CD14-positive monocyte (primary cell): ENCODE data around the gene TEX48. TPM values are rescaled to one million over a fixed set of nuclear protein-coding genes. Genes with fewer than 3 reads are reported as not detected.

ENCODE experiments used
- DNase-seq, 3 donors: peaks; one replicate each; pipeline ENCODE4 v3.0.0-alpha.2; 2011 to 2022
- H2AFZ ChIP-seq: 2 replicates; pipeline ENCODE4 v1.6.0; 2012; ENCODE audit warnings: mild to moderate bottlenecking, low read depth, low read length, inconsistent platforms; ENCODE audit not compliant: insufficient read depth, poor library complexity, severe bottlenecking
- H3K27ac ChIP-seq, 2 donors: 1 replicate in 1 of 2; 2 replicates in 1 of 2; pipeline ENCODE4 v1.5.1; 2012 to 2013; ENCODE audit warnings: low read length in 2 of 2, control low read depth in 1 of 2, inconsistent platforms in 1 of 2, low read depth in 1 of 2, mild to moderate bottlenecking in 1 of 2
- H3K27me3 ChIP-seq, 2 donors: one replicate each; pipeline versions ENCODE4 v1.6.0 to v1.6.1; 2011 to 2013; ENCODE audit warnings: low read length in 2 of 2; ENCODE audit not compliant: control insufficient read depth in 2 of 2, insufficient read depth in 2 of 2
- H3K36me3 ChIP-seq, 2 donors: replicated peaks in 1 of 2; 1 replicate in 1 of 2; 2 replicates in 1 of 2; pipeline versions ENCODE4 v1.5.1 to v1.6.1; 2012 to 2013; ENCODE audit warnings: low read length in 2 of 2, control low read depth in 1 of 2, inconsistent platforms in 1 of 2, mild to moderate bottlenecking in 1 of 2; ENCODE audit not compliant: insufficient read depth in 2 of 2, control insufficient read depth in 1 of 2
- H3K4me1 ChIP-seq, 2 donors: 1 replicate in 1 of 2; 2 replicates in 1 of 2; pipeline versions ENCODE4 v1.5.1 to v1.6.1; 2012 to 2013; ENCODE audit warnings: low read length in 2 of 2, control low read depth in 1 of 2, inconsistent platforms in 1 of 2, mild to moderate bottlenecking in 1 of 2, moderate library complexity in 1 of 2; ENCODE audit not compliant: insufficient read depth in 2 of 2, control insufficient read depth in 1 of 2
- H3K4me2 ChIP-seq: replicated peaks from 2 replicates; pipeline ENCODE3; 2012; ENCODE audit warnings: low read length, moderate library complexity, mild to moderate bottlenecking; ENCODE audit not compliant: poor library complexity, severe bottlenecking; ENCODE audit errors: extremely low read depth
- H3K4me3 ChIP-seq, 3 experiments: fragments of 200-600 bp in 1 of 3; sonication (generic) in 1 of 3; replicated peaks in 1 of 3; 1 replicate in 2 of 3; 2 replicates in 1 of 3; pipeline ENCODE4 v1.5.1; 2011 to 2013; ENCODE audit warnings: low read length in 3 of 3, mild to moderate bottlenecking in 3 of 3, control low read depth in 2 of 3, low read depth in 2 of 3, inconsistent platforms in 1 of 3, moderate library complexity in 1 of 3
- H3K79me2 ChIP-seq: 2 replicates; pipeline ENCODE4 v1.6.0; 2012; ENCODE audit warnings: mild to moderate bottlenecking, control low read depth, inconsistent platforms, low read length, moderate library complexity; ENCODE audit not compliant: insufficient read depth
- H3K9ac ChIP-seq: 2 replicates; pipeline ENCODE4 v1.6.0; 2017; ENCODE audit warnings: low read length, mild to moderate bottlenecking; ENCODE audit not compliant: insufficient read depth, poor library complexity, severe bottlenecking
- H3K9me3 ChIP-seq, 2 donors: replicated peaks in 1 of 2; 1 replicate in 1 of 2; 2 replicates in 1 of 2; pipeline versions ENCODE4 v1.5.1 to v1.6.1; 2012 to 2013; ENCODE audit warnings: low read length in 2 of 2, control low read depth in 1 of 2; ENCODE audit not compliant: control insufficient read depth in 1 of 2, insufficient read depth in 1 of 2
- H4K20me1 ChIP-seq: 2 replicates; pipeline ENCODE4 v1.6.0; 2012; ENCODE audit warnings: mild to moderate bottlenecking, low read length, control low read depth, moderate library complexity; ENCODE audit not compliant: insufficient read depth
- H3K27ac Mint-ChIP-seq, 7 donors: one replicate each; pipeline ENCODE4 v1.8.0; 2020; ENCODE audit warnings: mild to moderate bottlenecking in 7 of 7, mixed read lengths in 7 of 7, moderate library complexity in 6 of 7, inconsistent platforms in 2 of 7
- H3K27me3 Mint-ChIP-seq, 3 donors: one replicate each; pipeline ENCODE4 v1.8.0; 2021 to 2022; ENCODE audit warnings: low read depth in 3 of 3, mild to moderate bottlenecking in 3 of 3, mixed read lengths in 3 of 3, moderate library complexity in 3 of 3, inconsistent platforms in 1 of 3
- H3K36me3 Mint-ChIP-seq, 2 donors: one replicate each; pipeline ENCODE4 v1.8.0; 2020; ENCODE audit warnings: mixed read lengths in 2 of 2, inconsistent platforms in 1 of 2, mild to moderate bottlenecking in 1 of 2
- H3K4me1 Mint-ChIP-seq: one replicate; pipeline ENCODE4 v1.8.0; 2020; ENCODE audit warnings: mild to moderate bottlenecking, mixed read lengths
- H3K4me3 Mint-ChIP-seq, 2 donors: one replicate each; pipeline ENCODE4 v1.8.0; 2020; ENCODE audit warnings: mild to moderate bottlenecking in 2 of 2, mixed read lengths in 2 of 2, moderate library complexity in 1 of 2
- H3K9me3 Mint-ChIP-seq, 7 donors: one replicate each; pipeline ENCODE4 v1.8.0; 2020 to 2022; ENCODE audit warnings: mixed read lengths in 7 of 7, mild to moderate bottlenecking in 6 of 7, moderate library complexity in 6 of 7, inconsistent platforms in 2 of 7
- CTCF ChIP-seq: fragments of 200-600 bp; IDR thresholded peaks from one replicate; pipeline ENCODE4 v1.8.0; 2022; ENCODE audit warnings: antibody characterized with exemption, mild to moderate bottlenecking
- WGBS: methylation state at CpG from one replicate; pipeline ENCODE4 v1.1.5; 2013; ENCODE audit warnings: missing lambda C conversion rate; ENCODE audit not compliant: insufficient coverage; 5-methylcytosine and 5-hydroxymethylcytosine counted together
- intact Hi-C, 2 donors: fragments of 100-400 bp; cut with micrococcal nuclease; formaldehyde crosslinking; loops; one replicate each; pipeline versions ENCODE4 v1.15.0 to v1.15.1; 2023
- polyA plus RNA-seq, 3 donors: library from polyadenylated mRNA; depleted of rRNA in 1 of 3; unstranded in 2 of 3; stranded (reverse) in 1 of 3; fragments of 300-500 nt in 2 of 3; fragments of >200 nt in 1 of 3; fragmentation: Illumina TruSeq in 2 of 3; gene quantifications; 1 replicate in 2 of 3; 2 replicates in 1 of 3; pipeline ENCODE4 v1.2.3, GENCODE V29; 2012 to 2021

Gene TEX48
- polyA plus RNA-seq, 3 donors: not detected

- Mint-ChIP-seq H3K4me1 (peaks cover 16% of the 10 kb centered on the region), H3K27ac (no peak overlapping the region), H3K27me3 (peaks cover 0 to 2% (median 0%) of the 10 kb centered on the region in 3 donors), H3K9me3 (no peaks in the 10 kb centered on the region), H3K4me3 (no peak overlapping the region), H3K36me3 (peaks cover 68 to 70% of the 10 kb centered on the region in 2 donors)
- Histone ChIP-seq H3K27ac (no peak overlapping the region), H3K9ac (no peak overlapping the region), H3K4me3 (no peak overlapping the region), H3K4me2 (no peak overlapping the region), H3K79me2 (no peaks in the 10 kb centered on the region), H3K9me3 (no peaks in the 10 kb centered on the region), H4K20me1 (no peaks in the 10 kb centered on the region), H3K27me3 (no peaks in the 10 kb centered on the region), H2AFZ (no peak overlapping the region), H3K36me3 (peaks cover 63 to 77% of the 10 kb centered on the region in 2 donors), H3K4me1 (peaks cover 9 to 14% of the 10 kb centered on the region in 2 donors)
- WGBS: 91% methylated on average over 5 of the region's 8 CpGs
- no peak for TF ChIP-seq CTCF
- intact Hi-C loops: no loop called here
- DNase-seq: no peak
Measured at GRCh38 chr9:114638404-114638803, 43.6 kb downstream of the TEX48 start.

- no peaks in the 10 kb centered on the region for H3K9me3 ChIP-seq
- H3K27me3 Mint-ChIP-seq: peaks cover 0 to 5% (median 2%) of the 10 kb centered on the region in 3 donors
- no peak for TF ChIP-seq CTCF
- 97% methylated on average over 3 of the region's 6 CpGs for WGBS
- H3K9me3 Mint-ChIP-seq: no peaks in the 10 kb centered on the region
- H2AFZ ChIP-seq: no peak overlapping the region
- no peak overlapping the region for H3K4me3 Mint-ChIP-seq
- no peaks in the 10 kb centered on the region for H4K20me1 ChIP-seq
- H3K36me3 Mint-ChIP-seq: peaks cover 92 to 97% of the 10 kb centered on the region in 2 donors
- no peak overlapping the region for H3K9ac ChIP-seq
- H3K4me2 ChIP-seq: no peak overlapping the region
- H3K27ac Mint-ChIP-seq: peak overlapping the region in 1 of 7 donors; percentile 58
- H3K27ac ChIP-seq: no peak overlapping the region
- H3K4me1 Mint-ChIP-seq: no peaks in the 10 kb centered on the region
- no peaks in the 10 kb centered on the region for H3K27me3 ChIP-seq
- no peaks in the 10 kb centered on the region for H3K4me1 ChIP-seq
- DNase-seq: no peak
- peaks cover 85 to 98% of the 10 kb centered on the region in 2 donors for H3K36me3 ChIP-seq
- no peaks in the 10 kb centered on the region for H3K79me2 ChIP-seq
- intact Hi-C loops: no loop called here
- H3K4me3 ChIP-seq: no peak overlapping the region
Measured at GRCh38 chr9:114634387-114634786, 47.6 kb downstream of the TEX48 start.
